Fibroblast of pulmonary artery (primary cell): ENCODE data around the gene BMP7.

Source experiments
- DNase-seq: peaks from one replicate; pipeline ENCODE4 v3.0.0-alpha.2; 2010; ENCODE audit warnings: low read depth
- H3K4me3 ChIP-seq: replicated peaks from 2 replicates; pipeline ENCODE4 v1.5.1; 2011; ENCODE audit warnings: low read depth, mild to moderate bottlenecking, control low read depth, low read length, moderate library complexity
- TF ChIP-seq, protein P1 (sequence below): IDR thresholded peaks from 2 replicates; pipeline ENCODE4 v1.5.1; 2011; ENCODE audit warnings: mild to moderate bottlenecking, control low read depth, low read length, inconsistent platforms; ENCODE audit errors: missing control alignments

Gene BMP7

GRCh38 chr20:57138198-57138995, 128.0 kb downstream of the BMP7 start:
- DNase-seq = no peak
- no peak overlapping the region for H3K4me3 ChIP-seq
- TF ChIP-seq, protein P1, sequence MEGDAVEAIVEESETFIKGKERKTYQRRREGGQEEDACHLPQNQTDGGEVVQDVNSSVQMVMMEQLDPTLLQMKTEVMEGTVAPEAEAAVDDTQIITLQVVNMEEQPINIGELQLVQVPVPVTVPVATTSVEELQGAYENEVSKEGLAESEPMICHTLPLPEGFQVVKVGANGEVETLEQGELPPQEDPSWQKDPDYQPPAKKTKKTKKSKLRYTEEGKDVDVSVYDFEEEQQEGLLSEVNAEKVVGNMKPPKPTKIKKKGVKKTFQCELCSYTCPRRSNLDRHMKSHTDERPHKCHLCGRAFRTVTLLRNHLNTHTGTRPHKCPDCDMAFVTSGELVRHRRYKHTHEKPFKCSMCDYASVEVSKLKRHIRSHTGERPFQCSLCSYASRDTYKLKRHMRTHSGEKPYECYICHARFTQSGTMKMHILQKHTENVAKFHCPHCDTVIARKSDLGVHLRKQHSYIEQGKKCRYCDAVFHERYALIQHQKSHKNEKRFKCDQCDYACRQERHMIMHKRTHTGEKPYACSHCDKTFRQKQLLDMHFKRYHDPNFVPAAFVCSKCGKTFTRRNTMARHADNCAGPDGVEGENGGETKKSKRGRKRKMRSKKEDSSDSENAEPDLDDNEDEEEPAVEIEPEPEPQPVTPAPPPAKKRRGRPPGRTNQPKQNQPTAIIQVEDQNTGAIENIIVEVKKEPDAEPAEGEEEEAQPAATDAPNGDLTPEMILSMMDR = no peak

DNA sequence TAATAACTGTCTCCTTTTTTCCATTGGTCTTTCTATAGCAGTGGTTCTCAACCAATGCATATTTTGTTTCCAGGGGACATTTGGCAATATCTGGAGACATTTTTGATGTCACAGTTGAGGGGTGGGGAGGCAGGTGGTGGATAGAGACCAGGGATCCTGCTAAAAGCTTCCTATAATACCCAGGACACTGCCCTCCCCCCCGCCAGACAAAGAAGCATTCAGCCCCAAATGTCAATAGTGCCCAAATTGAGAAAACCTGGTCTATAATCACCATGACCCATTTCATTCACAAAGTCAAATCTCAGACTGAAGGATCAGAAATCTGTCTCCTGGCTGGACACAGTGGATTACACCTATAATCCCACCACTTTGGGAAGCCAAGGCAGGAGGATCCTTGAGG, 128.8 kb downstream of the BMP7 start:
- DNase-seq = no peak
- H3K4me3 ChIP-seq = no peak overlapping the region
- TF ChIP-seq, protein P1 = no peak

GRCh38 chr20:57136734-57137133, 129.7 kb downstream of the BMP7 start:
- DNase-seq = no peak
- TF ChIP-seq, protein P1 = no peak
- no peak overlapping the region for H3K4me3 ChIP-seq

DNA sequence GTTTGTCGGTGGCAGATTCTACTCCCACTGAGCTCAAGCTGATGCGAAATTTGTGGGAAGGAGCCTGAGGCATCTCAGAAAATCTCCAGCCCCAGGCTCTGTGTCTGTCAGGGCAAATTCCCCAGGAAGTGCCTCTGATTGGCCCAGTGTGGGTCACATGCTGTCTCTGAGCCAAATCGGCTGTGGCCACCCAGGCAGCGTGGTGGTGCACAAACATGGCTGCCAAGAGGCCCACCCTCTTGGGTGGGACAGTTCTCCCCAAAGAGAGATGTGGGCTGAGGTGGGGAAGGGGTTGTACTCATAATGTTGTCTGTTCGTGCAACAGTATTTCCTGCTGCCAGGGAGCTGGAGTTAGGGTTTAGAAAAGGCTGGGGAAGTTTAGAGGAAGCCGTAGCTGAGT, 130.6 kb downstream of the BMP7 start:
- TF ChIP-seq, protein P1 = no peak
- DNase-seq = no peak
- no peak overlapping the region for H3K4me3 ChIP-seq

GRCh38 chr20:57134804-57135203, 131.6 kb downstream of the BMP7 start:
- no peak for DNase-seq
- TF ChIP-seq, protein P1 = no peak
- H3K4me3 ChIP-seq = no peak overlapping the region

GRCh38 chr20:57133926-57134650, 132.4 kb downstream of the BMP7 start:
- TF ChIP-seq, protein P1 = no peak
- DNase-seq = no peak
- H3K4me3 ChIP-seq = no peak overlapping the region
